ENCODE measurements around the gene STAT1.

GRCh38 chr2:190950566-190950991 is 63.4 kb downstream of the STAT1 start:
- no peak for TF ChIP-seq EZH2 (IDR thresholded peaks at IDR 0.05; ENCODE audit: borderline replicate concordance, insufficient read depth, low read length, poor library complexity, severe bottlenecking)
- no peak for TF ChIP-seq CTCF (IDR thresholded peaks at IDR 0.05; ENCODE audit: poor library complexity, severe bottlenecking)
- no peak for TF ChIP-seq SMC3 (conservative IDR thresholded peaks at IDR 0.05; ENCODE audit: poor library complexity)
- TF ChIP-seq REST (IDR thresholded peaks at IDR 0.05; ENCODE audit: borderline replicate concordance), result no peak
- no peak for TF ChIP-seq POLR2AphosphoS5 (IDR thresholded peaks at IDR 0.05)
- no peak for TF ChIP-seq TAF1 (IDR thresholded peaks at IDR 0.05; ENCODE audit: low read depth)
- no peak for TF ChIP-seq EP300 (conservative IDR thresholded peaks at IDR 0.05; ENCODE audit: poor library complexity, severe bottlenecking)
- TF ChIP-seq MXI1 (conservative IDR thresholded peaks at IDR 0.05; ENCODE audit: poor library complexity, severe bottlenecking), result no peak

Data from neural cell (in vitro differentiated cells).